Left lung (tissue), 10 donors: ENCODE results near the gene EPB41L4A. TPM values are rescaled to one million over a fixed set of nuclear protein-coding genes. Genes with fewer than 3 reads are reported as not detected.
A peak's percentile ranks its signal among the peaks of the same experiment; 100 is the strongest.

Source experiments
- ATAC-seq: fragments of 200-7000 bp; cut with Tn5 transposase; one replicate; pipeline ENCODE4 v1.9.1; 2020; ENCODE audit warnings: moderate library complexity
- DNase-seq, 4 donors: peaks; one replicate each; pipeline ENCODE4 v3.0.0-alpha.2; 2013 to 2020
- H3K27ac ChIP-seq, 2 donors: fragments of 200-600 bp; sonication (generic) in 1 of 2; one replicate each; pipeline versions ENCODE4 v1.5.0 to v1.8.0; 2020 to 2021
- H3K27me3 ChIP-seq, 2 donors: fragments of 200-600 bp; sonication (generic) in 1 of 2; one replicate each; pipeline versions ENCODE4 v1.5.0 to v1.8.0; 2020 to 2021
- H3K36me3 ChIP-seq, 2 donors: fragments of 200-600 bp; sonication (generic) in 1 of 2; one replicate each; pipeline versions ENCODE4 v1.5.0 to v1.8.0; 2020 to 2021
- H3K4me1 ChIP-seq, 2 donors: fragments of 200-600 bp; one replicate each; pipeline ENCODE4 v1.8.0; 2021
- H3K4me3 ChIP-seq, 2 donors: fragments of 200-600 bp; sonication (generic) in 1 of 2; one replicate each; pipeline versions ENCODE4 v1.5.0 to v1.8.0; 2020 to 2021; ENCODE audit warnings: mild to moderate bottlenecking in 1 of 2
- H3K9me3 ChIP-seq, 2 donors: fragments of 200-600 bp; sonication (generic) in 1 of 2; one replicate each; pipeline versions ENCODE4 v1.5.0 to v1.8.0; 2020 to 2021
- intact Hi-C, 2 donors: fragments of 100-400 bp; cut with DNase I; formaldehyde crosslinking; loops; one replicate each; pipeline versions ENCODE4 v1.11.2 to v1.14.2; 2022
- polyA plus RNA-seq, 6 donors: library from polyadenylated mRNA; unstranded; fragments of 120-200 nt; gene quantifications; one replicate each; pipeline ENCODE4 v1.2.1, GENCODE V29; 2013; ENCODE audit not compliant: insufficient read length in 6 of 6
- total RNA-seq, 2 donors: library from RNA; stranded (reverse); fragmentation: NEBNext Ultra II Directional; extraction: Animal tissue kit (Norgen Biotek cat#: 25700); gene quantifications; one replicate each; pipeline ENCODE4 v1.2.1, GENCODE V29; 2021
- TF ChIP-seq, protein P1 (sequence below), 2 donors: fragments of 200-600 bp; sonication (generic) in 1 of 2; IDR thresholded peaks; one replicate each; pipeline versions ENCODE4 v1.5.0 to v1.8.0; 2021; ENCODE audit warnings: antibody characterized with exemption in 2 of 2
- donor health status: DM: no; HTN: yes; CAD: no.
- donor health status: DM: no; HTN: no; CAD: no.

The EPB41L4A gene
- total and polyA plus RNA-seq, 8 donors: 13.6 to 31.3 (median 17.6) TPM

DNA sequence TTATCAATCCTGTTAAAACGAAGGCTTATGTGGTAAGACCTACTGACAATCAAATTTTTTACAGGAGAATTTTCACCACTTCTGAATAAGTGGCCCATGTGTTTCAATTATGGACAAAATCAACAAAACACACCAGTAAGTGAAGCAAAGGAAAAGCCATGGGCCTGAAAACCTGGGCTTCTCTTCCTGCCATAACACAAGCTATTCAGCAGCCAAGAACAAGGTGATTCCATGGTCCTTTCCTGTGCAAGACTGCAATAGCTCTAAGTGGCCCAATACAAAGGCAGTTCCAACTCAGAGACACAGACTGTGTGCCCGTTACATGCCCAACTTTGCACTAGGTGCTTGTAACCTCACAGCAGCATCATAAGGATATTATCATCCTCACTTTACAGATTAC is 168.5 kb downstream of the EPB41L4A start:
- TF ChIP-seq, protein P1, sequence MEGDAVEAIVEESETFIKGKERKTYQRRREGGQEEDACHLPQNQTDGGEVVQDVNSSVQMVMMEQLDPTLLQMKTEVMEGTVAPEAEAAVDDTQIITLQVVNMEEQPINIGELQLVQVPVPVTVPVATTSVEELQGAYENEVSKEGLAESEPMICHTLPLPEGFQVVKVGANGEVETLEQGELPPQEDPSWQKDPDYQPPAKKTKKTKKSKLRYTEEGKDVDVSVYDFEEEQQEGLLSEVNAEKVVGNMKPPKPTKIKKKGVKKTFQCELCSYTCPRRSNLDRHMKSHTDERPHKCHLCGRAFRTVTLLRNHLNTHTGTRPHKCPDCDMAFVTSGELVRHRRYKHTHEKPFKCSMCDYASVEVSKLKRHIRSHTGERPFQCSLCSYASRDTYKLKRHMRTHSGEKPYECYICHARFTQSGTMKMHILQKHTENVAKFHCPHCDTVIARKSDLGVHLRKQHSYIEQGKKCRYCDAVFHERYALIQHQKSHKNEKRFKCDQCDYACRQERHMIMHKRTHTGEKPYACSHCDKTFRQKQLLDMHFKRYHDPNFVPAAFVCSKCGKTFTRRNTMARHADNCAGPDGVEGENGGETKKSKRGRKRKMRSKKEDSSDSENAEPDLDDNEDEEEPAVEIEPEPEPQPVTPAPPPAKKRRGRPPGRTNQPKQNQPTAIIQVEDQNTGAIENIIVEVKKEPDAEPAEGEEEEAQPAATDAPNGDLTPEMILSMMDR (IDR thresholded peaks at IDR 0.05): no peak
- ATAC-seq (no peak), DNase-seq (no peak)
- H3K36me3 ChIP-seq: no peaks in the 10 kb centered on the region
- intact Hi-C loops: no loop called here
- H3K4me3 ChIP-seq: no peak overlapping the region
- H3K9me3 ChIP-seq: no peaks in the 10 kb centered on the region
- no peaks in the 10 kb centered on the region for H3K4me1 ChIP-seq
- H3K27me3 ChIP-seq: peaks cover 0 to 4% of the 10 kb centered on the region in 2 donors
- no peak overlapping the region for H3K27ac ChIP-seq

DNA sequence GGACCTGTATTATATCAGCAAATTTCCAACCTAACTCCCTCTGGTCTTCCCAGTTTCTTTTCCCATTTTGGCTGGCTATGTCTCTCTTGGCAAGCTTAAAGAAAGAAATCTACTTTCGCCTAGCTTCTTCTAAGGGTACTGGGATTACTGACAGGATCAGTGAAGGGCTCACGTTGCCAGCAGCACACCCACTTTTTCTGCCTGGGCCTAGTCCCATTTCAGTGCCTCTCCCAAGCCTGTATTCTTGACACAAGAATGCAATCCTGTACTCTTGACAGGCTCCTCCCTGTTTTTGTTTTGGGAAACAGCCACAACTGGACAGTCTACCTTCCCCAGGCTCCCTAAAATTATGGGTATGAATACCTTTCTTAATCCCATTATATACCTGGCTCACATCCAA is 170.5 kb downstream of the EPB41L4A start:
- ATAC-seq: peak; percentile 57
- TF ChIP-seq, protein P1 (IDR thresholded peaks at IDR 0.05): no peak
- intact Hi-C loops: no loop called here

DNA sequence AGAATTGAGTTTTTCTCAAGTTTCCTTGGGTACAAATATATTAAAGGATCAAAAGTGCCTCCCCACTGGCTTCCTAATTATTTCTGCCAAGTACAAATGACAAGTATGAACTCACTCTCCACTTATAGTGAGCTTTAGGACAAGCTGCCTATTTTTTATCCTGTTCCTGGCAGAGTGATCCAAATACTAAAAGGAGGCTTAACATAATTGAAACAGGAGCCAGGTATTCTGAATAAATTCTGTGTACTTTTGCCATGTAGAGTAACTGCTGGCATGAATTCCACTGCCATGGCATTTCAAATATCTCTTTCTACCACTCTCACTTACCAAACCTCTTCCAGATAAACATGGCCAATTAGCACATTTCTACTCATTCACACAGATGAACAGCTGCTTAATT is 171.1 kb downstream of the EPB41L4A start:
- intact Hi-C loops: no loop called here
- DNase-seq (no peak), ATAC-seq (peak; percentile 48)
- Histone ChIP-seq H3K9me3 (no peaks in the 10 kb centered on the region), H3K4me3 (no peak overlapping the region), H3K4me1 (no peaks in the 10 kb centered on the region), H3K36me3 (no peaks in the 10 kb centered on the region), H3K27ac (no peak overlapping the region), H3K27me3 (peaks cover 0 to 4% of the 10 kb centered on the region in 2 donors)
- TF ChIP-seq, protein P1 (IDR thresholded peaks at IDR 0.05): no peak

More for the DNA sequence above, 170.5 kb downstream of the EPB41L4A start:
- Histone ChIP-seq H3K27ac (no peak overlapping the region), H3K4me3 (no peak overlapping the region), H3K9me3 (no peaks in the 10 kb centered on the region), H3K27me3 (peaks cover 0 to 4% of the 10 kb centered on the region in 2 donors), H3K36me3 (no peaks in the 10 kb centered on the region), H3K4me1 (no peaks in the 10 kb centered on the region)
- DNase-seq: no peak

DNA sequence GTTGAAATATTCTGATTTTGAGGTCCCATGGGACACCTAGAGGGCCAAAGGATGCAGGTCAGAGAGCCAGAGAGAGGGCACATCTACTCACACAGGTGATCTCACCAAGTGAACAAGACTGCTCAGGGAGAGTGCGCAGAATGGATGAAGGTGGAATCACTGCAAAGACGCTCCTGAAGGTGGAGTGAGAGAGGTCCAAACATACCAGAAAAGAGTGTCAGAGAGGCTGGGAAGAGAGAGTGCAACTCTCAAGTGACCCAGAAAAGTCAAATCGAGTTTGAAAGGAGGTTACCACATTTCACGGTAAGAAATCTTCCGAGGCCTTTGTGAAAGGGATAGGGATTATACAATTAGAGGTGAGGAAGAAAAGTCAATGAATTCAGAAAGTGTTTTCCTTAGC is 173.4 kb downstream of the EPB41L4A start:
- DNase-seq: no peak
- Histone ChIP-seq H3K27ac (no peak overlapping the region), H3K36me3 (no peaks in the 10 kb centered on the region), H3K27me3 (no peaks in the 10 kb centered on the region), H3K4me1 (no peaks in the 10 kb centered on the region), H3K4me3 (no peak overlapping the region), H3K9me3 (no peaks in the 10 kb centered on the region)
- ATAC-seq: no peak
- intact Hi-C loops: no loop called here
- TF ChIP-seq, protein P1 (IDR thresholded peaks at IDR 0.05): no peak

DNA sequence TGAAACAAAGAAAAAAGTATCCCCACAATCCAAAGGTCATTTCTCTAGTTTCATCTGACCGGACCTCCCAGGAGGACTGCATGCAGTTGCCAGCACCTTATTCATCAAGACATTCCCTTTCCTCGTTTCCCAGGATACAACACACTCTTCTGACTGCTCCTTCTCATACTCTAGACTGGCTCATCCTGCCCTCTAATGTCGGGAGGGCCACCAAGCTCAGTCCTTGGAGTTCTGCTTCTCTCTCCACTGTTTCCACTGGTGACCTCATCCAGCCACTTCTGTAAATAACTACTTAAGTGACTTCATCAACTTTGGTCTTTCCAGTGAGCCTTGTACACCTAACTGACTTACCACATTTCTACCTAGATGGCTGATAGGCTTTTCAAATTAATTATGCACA is 179.1 kb downstream of the EPB41L4A start:
- TF ChIP-seq, protein P1 (IDR thresholded peaks at IDR 0.05): no peak
- no peaks in the 10 kb centered on the region for H3K27me3 ChIP-seq
- peak; percentile 33 for ATAC-seq
- no peaks in the 10 kb centered on the region for H3K9me3 ChIP-seq
- no peaks in the 10 kb centered on the region for H3K4me1 ChIP-seq
- intact Hi-C loops: no loop called here
- no peak for DNase-seq
- H3K27ac ChIP-seq: no peak overlapping the region
- H3K4me3 ChIP-seq: no peak overlapping the region
- no peaks in the 10 kb centered on the region for H3K36me3 ChIP-seq
